HUES6 (cell line): ENCODE measurements around the gene ARHGEF1.
A peak's percentile ranks its signal among the peaks of the same experiment; 100 is the strongest.

Source experiments
- H3K27ac ChIP-seq: 2 replicates; pipeline ENCODE4 v1.7.0; 2013; ENCODE audit warnings: low read depth, mild to moderate bottlenecking, low read length, inconsistent platforms
- H3K27me3 ChIP-seq: 2 replicates; pipeline ENCODE4 v1.6.1; 2013; ENCODE audit warnings: low read length; ENCODE audit not compliant: control insufficient read depth, insufficient read depth
- H3K36me3 ChIP-seq: 2 replicates; pipeline ENCODE4 v1.6.1; 2013; ENCODE audit warnings: low read length; ENCODE audit not compliant: control insufficient read depth, insufficient read depth
- H3K4me1 ChIP-seq: 2 replicates; pipeline ENCODE4 v1.6.1; 2013; ENCODE audit warnings: low read length; ENCODE audit not compliant: control insufficient read depth, insufficient read depth
- H3K4me3 ChIP-seq: 2 replicates; pipeline ENCODE4 v1.5.1; 2013; ENCODE audit warnings: low read depth, low read length
- H3K9ac ChIP-seq: one replicate; pipeline ENCODE4 v1.6.1; 2013; ENCODE audit warnings: mild to moderate bottlenecking, low read length
- H3K9me3 ChIP-seq: 2 replicates; pipeline ENCODE4 v1.6.1; 2013; ENCODE audit warnings: low read depth, low read length; ENCODE audit not compliant: control insufficient read depth, insufficient read depth

The ARHGEF1 gene

DNA sequence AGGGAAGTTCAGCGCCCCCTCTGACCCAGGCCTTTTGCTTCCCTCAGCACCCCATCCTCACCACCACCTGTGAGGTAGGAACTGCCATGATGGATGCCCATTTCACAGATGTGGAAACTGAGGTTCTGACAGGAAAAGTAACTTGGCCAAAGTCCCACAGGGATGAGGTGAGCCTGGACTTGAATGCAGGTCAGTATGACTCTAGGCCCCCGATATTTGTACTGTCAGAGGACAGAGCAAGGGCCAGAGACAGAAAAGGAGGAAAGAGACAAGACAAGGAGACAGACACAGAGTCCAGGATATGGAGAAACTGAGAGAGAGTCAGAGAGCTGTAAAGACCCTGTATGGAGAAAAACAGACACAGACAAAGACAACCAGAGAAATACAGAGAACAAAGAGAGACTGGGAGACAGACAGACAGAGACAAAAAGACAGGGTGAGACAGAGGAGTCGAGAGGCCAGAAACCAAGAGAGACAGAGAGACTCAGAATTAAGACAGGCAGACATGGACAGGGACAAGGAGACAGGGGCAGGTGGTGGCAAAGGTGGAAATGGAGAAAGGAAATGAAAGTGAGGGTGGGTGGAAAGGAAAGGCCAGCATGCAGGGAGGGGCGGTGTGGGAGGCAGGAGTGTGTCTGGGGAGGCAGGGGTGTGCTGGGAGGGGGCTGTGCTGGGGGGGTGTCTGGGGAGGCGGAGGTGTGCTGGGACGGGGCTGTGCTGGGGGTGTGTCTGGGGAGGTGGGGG lies 40.2 kb downstream of the ARHGEF1 start:
- H3K36me3 ChIP-seq: no peaks in the 10 kb centered on the region
- no peak overlapping the region for H3K9ac ChIP-seq
- H3K27me3 ChIP-seq: peaks cover 95% of the 10 kb centered on the region

DNA sequence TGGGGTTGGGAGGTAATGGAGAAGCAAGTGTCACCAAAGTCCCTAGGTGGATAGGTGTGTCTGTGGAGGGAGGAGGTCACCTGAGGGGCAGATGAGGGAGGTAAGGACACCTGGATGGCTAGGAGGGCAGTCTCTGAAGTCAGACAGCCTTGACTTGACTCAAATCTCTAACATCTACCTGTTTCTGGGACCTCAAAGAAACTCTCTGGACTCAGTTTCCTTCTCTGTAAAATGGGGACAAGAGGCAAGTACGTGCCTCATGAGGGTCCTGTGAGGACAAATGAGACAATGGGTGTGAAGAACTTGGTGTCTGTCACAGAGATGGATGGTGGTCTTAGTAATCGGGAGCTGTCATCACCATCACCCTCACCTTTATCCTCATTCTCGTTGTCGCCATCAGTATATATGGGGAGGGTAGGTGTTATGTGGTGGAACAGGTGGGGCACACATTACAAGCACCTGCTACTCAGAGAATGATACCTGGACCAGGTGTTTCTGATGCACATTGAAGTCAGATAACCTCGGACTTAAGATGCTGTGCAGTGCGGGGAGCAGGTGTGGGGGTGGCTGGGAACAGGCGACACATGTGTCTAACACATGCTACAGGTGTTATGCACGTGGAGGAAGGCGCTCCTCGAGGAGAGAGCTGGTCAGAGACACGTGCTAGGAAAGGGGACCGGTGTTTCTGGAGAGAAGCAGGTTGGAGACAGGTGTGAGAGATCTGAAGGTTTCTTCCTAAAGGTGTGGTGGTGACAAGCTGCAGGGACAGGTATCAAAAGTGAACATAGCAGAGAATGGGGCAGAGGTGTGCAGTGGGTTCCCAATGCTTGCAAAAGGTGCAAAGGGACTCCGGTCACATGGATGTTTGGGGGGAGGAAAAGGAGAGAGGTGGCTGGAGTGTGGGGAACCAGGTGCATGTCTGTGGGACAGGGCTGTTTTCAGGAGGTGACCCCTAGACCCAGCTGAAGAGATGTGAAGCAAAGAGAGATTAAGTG lies 41.5 kb downstream of the ARHGEF1 start:
- no peaks in the 10 kb centered on the region for H3K9me3 ChIP-seq
- H3K4me1 ChIP-seq: peaks cover 17% of the 10 kb centered on the region
- H3K27ac ChIP-seq: no peak overlapping the region
- H3K36me3 ChIP-seq: no peaks in the 10 kb centered on the region
- no peak overlapping the region for H3K4me3 ChIP-seq
- no peak overlapping the region for H3K9ac ChIP-seq
- H3K27me3 ChIP-seq: peaks cover 95% of the 10 kb centered on the region

More for the DNA sequence above, 40.2 kb downstream of the ARHGEF1 start:
- no peaks in the 10 kb centered on the region for H3K9me3 ChIP-seq
- peaks cover 11% of the 10 kb centered on the region; the same call in 1 of the 2 replicates for H3K4me1 ChIP-seq
- no peak overlapping the region for H3K4me3 ChIP-seq
- no peak overlapping the region for H3K27ac ChIP-seq

GRCh38 chr19:41925208-41926003 lies 42.4 kb downstream of the ARHGEF1 start:
- Histone ChIP-seq H3K4me1 (peaks cover 21% of the 10 kb centered on the region), H3K9me3 (no peaks in the 10 kb centered on the region), H3K4me3 (no peak overlapping the region), H3K36me3 (no peaks in the 10 kb centered on the region), H3K9ac (no peak overlapping the region), H3K27ac (no peak overlapping the region), H3K27me3 (peaks cover 95% of the 10 kb centered on the region)

GRCh38 chr19:41926028-41926762 lies 43.2 kb downstream of the ARHGEF1 start:
- Histone ChIP-seq H3K4me1 (peaks cover 14% of the 10 kb centered on the region), H3K27ac (no peak overlapping the region), H3K4me3 (no peak overlapping the region), H3K27me3 (peaks cover 95% of the 10 kb centered on the region), H3K9me3 (no peaks in the 10 kb centered on the region), H3K9ac (no peak overlapping the region), H3K36me3 (no peaks in the 10 kb centered on the region)

- H3K9me3 ChIP-seq: no peaks in the 10 kb centered on the region
- H3K9ac ChIP-seq: no peak overlapping the region
- no peak overlapping the region for H3K27ac ChIP-seq
- peaks cover 16% of the 10 kb centered on the region for H3K4me1 ChIP-seq
- no peaks in the 10 kb centered on the region for H3K36me3 ChIP-seq
- no peak overlapping the region for H3K4me3 ChIP-seq
- peaks cover 95% of the 10 kb centered on the region for H3K27me3 ChIP-seq
Observed at GRCh38 chr19:41926763-41927496, 43.9 kb downstream of the ARHGEF1 start.

- peaks cover 22% of the 10 kb centered on the region for H3K4me1 ChIP-seq
- H3K9ac ChIP-seq: no peak overlapping the region
Observed at GRCh38 chr19:41927497-41928192, 44.7 kb downstream of the ARHGEF1 start.

DNA sequence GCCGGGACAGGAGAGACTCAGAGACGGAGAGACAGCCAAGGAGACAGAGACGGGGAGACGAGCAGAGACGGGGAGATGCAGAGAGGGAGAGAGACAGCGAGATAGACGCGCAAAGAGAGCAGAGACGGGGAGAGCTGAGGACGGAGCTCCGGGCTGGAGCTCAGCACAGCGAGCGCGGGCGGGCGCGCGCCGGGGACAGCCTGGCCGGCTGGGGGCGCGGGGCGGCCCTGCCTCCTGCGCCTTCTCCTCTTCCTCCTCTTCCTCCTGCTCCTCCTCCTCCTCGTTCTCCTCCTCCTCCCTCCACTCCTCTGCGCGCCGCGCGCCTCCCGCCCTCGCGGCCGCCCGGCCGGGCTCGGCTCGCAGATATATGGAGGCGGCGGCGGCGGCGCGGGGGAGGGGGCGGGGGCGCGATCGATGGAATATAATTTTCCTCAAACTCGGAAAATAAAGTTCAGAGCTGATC lies 45.3 kb downstream of the ARHGEF1 start, which contains the start of gene ERFL:
ERFL (minus strand) TSS at position 229 of the 463 bp plus-strand sequence. CDS start 15,530 bp downstream, outside the sequence.
- Histone ChIP-seq H3K9me3 (no peaks in the 10 kb centered on the region), H3K36me3 (no peaks in the 10 kb centered on the region), H3K4me3 (peak within 1 kb of the TSS; percentile 58), H3K27me3 (peaks cover 95% of the 10 kb centered on the region), H3K27ac (no peak within 1 kb of the TSS), H3K9ac (no peak within 1 kb of the TSS), H3K4me1 (peaks cover 26% of the 10 kb centered on the region)

More at GRCh38 chr19:41927497-41928192, 44.7 kb downstream of the ARHGEF1 start:
- Histone ChIP-seq H3K36me3 (no peaks in the 10 kb centered on the region), H3K27ac (no peak overlapping the region), H3K9me3 (no peaks in the 10 kb centered on the region), H3K4me3 (peak overlapping the region; percentile 58), H3K27me3 (peaks cover 95% of the 10 kb centered on the region)

GRCh38 chr19:41928754-41929535 lies 46.0 kb downstream of the ARHGEF1 start:
- peaks cover 26% of the 10 kb centered on the region for H3K4me1 ChIP-seq
- no peak overlapping the region for H3K9ac ChIP-seq

More at GRCh38 chr19:41928754-41929535, 46.0 kb downstream of the ARHGEF1 start:
- Histone ChIP-seq H3K36me3 (no peaks in the 10 kb centered on the region), H3K9me3 (no peaks in the 10 kb centered on the region), H3K4me3 (peak overlapping the region; percentile 34), H3K27ac (no peak overlapping the region), H3K27me3 (peaks cover 98% of the 10 kb centered on the region)
